Fibroblast of villous mesenchyme (primary cell): Measurements from ENCODE around the gene LRP5. TPM values are rescaled to one million over a fixed set of nuclear protein-coding genes. Genes with fewer than 3 reads are reported as not detected.

ENCODE experiments used
- DNase-seq: peaks from one replicate; pipeline ENCODE4 v3.0.0-alpha.2; 2010; ENCODE audit warnings: low read depth
- H3K4me3 ChIP-seq: 2 replicates; pipeline ENCODE4 v1.5.1; 2011; ENCODE audit warnings: low read depth, mild to moderate bottlenecking, low read length
- CTCF ChIP-seq: IDR thresholded peaks from 2 replicates; pipeline ENCODE4 v1.5.1; 2012; ENCODE audit warnings: low read depth, mild to moderate bottlenecking, low read length; ENCODE audit not compliant: insufficient read depth
- total RNA-seq: library from RNA; depleted of rRNA; stranded (reverse); fragments of >200 nt; gene quantifications from 2 replicates; pipeline ENCODE4 v1.2.3, GENCODE V29; 2012

The LRP5 gene
- total RNA-seq, 1 donor, result 31.5 TPM

GRCh38 chr11:68300076-68300830 is 12.1 kb upstream of the LRP5 start:
- H3K4me3 ChIP-seq, result no peak overlapping the region
- no peak for TF ChIP-seq CTCF
- no peak for DNase-seq

- DNase-seq, result no peak
- TF ChIP-seq CTCF, result no peak
- H3K4me3 ChIP-seq, result no peak overlapping the region
Observed at GRCh38 chr11:68302256-68302655, 10.1 kb upstream of the LRP5 start.

- DNase-seq, result peak; percentile 52
- no peak for TF ChIP-seq CTCF
- H3K4me3 ChIP-seq, result no peak overlapping the region
Observed at GRCh38 chr11:68302670-68303069, 9.7 kb upstream of the LRP5 start.

- DNase-seq, result no peak
- no peak for TF ChIP-seq CTCF
- H3K4me3 ChIP-seq, result no peak overlapping the region
Observed at GRCh38 chr11:68303083-68303482, 9.3 kb upstream of the LRP5 start.

GRCh38 chr11:68303982-68304780 is 8.2 kb upstream of the LRP5 start:
- TF ChIP-seq CTCF, result no peak
- no peak for DNase-seq
- H3K4me3 ChIP-seq, result no peak overlapping the region

- DNase-seq, result no peak
- H3K4me3 ChIP-seq, result no peak overlapping the region
- TF ChIP-seq CTCF, result no peak
Observed at GRCh38 chr11:68306636-68307035, 5.8 kb upstream of the LRP5 start.

- no peak for TF ChIP-seq CTCF
- no peak overlapping the region for H3K4me3 ChIP-seq
- no peak for DNase-seq
Observed at GRCh38 chr11:68308068-68308467, 4.3 kb upstream of the LRP5 start.
